GM18526 (cell line): ENCODE results near the gene RPRD1B.

ENCODE experiments used
- POLR2A ChIP-seq: IDR thresholded peaks from 3 replicates; pipeline ENCODE4 v1.6.1; 2011; ENCODE audit not compliant: insufficient read length; ENCODE audit errors: extremely low read depth

The RPRD1B gene

GRCh38 chr20:38033330-38034107 is at the start of gene RPRD1B, which contains the start of gene TTI1:
RPRD1B (plus strand) TSS chr20:38033746; CDS start chr20:38033948, 202 bp downstream.
TTI1 (minus strand) TSS chr20:38033456; CDS start chr20:38013816, 19,640 bp downstream.
- TF ChIP-seq POLR2A = peak; percentile 55

GRCh38 chr20:37984018-37984785 is 49.3 kb upstream of the RPRD1B start:
- no peak for TF ChIP-seq POLR2A

- TF ChIP-seq POLR2A = no peak
These were observed 47.3 kb upstream of the RPRD1B start for GRCh38 chr20:37986044-37986858.

- no peak for TF ChIP-seq POLR2A
These were observed 46.5 kb upstream of the RPRD1B start for GRCh38 chr20:37986873-37987601.

- no peak for TF ChIP-seq POLR2A
These were observed 45.8 kb upstream of the RPRD1B start for GRCh38 chr20:37987602-37988290.

- no peak for TF ChIP-seq POLR2A
These were observed 45.1 kb upstream of the RPRD1B start for GRCh38 chr20:37988306-37988954.

- no peak for TF ChIP-seq POLR2A
These were observed 43.8 kb upstream of the RPRD1B start for GRCh38 chr20:37989601-37990295.

- TF ChIP-seq POLR2A = no peak
These were observed 42.9 kb upstream of the RPRD1B start for GRCh38 chr20:37990571-37991151.

- TF ChIP-seq POLR2A = no peak
These were observed 42.2 kb upstream of the RPRD1B start for GRCh38 chr20:37991157-37991866.

GRCh38 chr20:37991908-37992307 is 41.6 kb upstream of the RPRD1B start:
- TF ChIP-seq POLR2A = no peak

- TF ChIP-seq POLR2A = no peak
These were observed 40.6 kb upstream of the RPRD1B start for GRCh38 chr20:37992802-37993409.

- no peak for TF ChIP-seq POLR2A
These were observed 39.0 kb upstream of the RPRD1B start for GRCh38 chr20:37994512-37994911.
